HG03103 (cell line): ENCODE results near the gene TRAPPC6A.
A peak's percentile ranks its signal among the peaks of the same experiment; 100 is the strongest.

Experiments used
- ATAC-seq: cut with Tn5 transposase; IDR thresholded peaks from one replicate; pipeline ENCODE4 v1.9.1; 2021; ENCODE audit warnings: low read depth; ENCODE audit not compliant: unreplicated experiment

The TRAPPC6A gene

GRCh38 chr19:45150180-45150579 is 27.9 kb downstream of the TRAPPC6A start:
- ATAC-seq = no peak

DNA sequence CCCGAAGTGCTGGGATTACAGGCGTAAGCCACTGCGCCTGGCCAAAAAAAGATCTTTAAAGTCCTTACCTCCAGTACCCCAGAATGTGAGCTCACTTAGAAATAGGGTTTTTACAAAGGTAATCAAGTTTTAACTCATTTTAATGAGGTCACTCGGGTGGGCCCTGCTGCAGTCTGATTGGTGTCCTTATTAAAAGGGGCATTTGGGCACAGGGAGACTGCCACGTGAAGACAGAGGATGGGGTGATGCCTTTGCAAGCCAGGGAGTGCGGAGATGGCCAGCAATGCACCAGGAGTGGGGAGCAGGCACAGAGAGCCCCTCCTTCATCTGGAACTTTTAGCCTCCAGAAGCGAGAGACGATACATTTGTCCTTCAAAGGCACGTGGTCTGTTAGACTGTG is 28.9 kb downstream of the TRAPPC6A start:
- no peak for ATAC-seq

- no peak for ATAC-seq
Measured at GRCh38 chr19:45147835-45148676, 30.0 kb downstream of the TRAPPC6A start.

- ATAC-seq = no peak
Measured at GRCh38 chr19:45146741-45147205, 31.3 kb downstream of the TRAPPC6A start.

- ATAC-seq = no peak
Measured at GRCh38 chr19:45146251-45146650, 31.8 kb downstream of the TRAPPC6A start.

DNA sequence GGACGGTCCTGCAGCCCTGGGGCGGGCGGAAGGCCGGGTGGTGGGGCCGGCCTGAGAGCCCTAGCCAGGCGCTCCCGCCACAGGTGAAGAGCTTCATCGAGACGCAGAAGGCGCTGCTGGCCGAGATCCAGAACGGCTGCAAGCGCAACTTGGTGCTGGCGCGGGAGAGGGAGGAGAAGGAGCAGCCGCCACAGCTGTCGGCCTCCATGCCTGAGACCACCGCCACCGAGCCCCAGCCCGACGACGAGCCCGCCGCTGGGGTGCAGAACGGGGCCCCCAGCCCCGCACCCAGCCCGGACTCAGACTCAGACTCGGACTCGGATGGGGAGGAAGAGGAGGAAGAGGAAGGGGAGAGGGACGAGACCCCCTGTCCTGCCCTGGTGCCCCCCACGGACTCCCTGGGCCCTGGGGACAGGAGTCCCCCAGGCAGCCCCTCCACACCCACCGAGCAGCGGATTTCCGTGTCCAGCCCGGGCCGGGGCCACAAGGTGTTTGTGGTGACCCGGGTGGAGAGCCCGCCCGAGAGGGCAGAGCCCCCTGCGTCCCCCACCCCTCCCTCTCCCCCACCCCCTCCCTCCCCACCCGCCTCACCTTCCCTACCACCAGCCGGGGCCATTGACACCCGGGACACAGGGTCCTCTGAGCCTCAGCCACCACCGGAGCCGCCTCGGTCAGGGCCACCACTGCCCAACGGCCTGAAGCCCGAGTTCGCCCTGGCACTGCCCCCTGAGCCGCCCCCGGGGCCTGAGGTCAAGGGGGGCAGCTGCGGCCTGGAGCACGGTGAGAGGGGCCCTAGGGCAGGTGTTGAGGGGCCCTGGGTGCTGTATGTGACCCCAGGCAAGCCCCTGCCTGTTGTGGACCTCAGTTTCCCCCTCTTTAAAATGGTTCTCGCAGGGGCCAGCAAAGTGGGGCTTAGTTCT is 32.5 kb downstream of the TRAPPC6A start:
- no peak for ATAC-seq

DNA sequence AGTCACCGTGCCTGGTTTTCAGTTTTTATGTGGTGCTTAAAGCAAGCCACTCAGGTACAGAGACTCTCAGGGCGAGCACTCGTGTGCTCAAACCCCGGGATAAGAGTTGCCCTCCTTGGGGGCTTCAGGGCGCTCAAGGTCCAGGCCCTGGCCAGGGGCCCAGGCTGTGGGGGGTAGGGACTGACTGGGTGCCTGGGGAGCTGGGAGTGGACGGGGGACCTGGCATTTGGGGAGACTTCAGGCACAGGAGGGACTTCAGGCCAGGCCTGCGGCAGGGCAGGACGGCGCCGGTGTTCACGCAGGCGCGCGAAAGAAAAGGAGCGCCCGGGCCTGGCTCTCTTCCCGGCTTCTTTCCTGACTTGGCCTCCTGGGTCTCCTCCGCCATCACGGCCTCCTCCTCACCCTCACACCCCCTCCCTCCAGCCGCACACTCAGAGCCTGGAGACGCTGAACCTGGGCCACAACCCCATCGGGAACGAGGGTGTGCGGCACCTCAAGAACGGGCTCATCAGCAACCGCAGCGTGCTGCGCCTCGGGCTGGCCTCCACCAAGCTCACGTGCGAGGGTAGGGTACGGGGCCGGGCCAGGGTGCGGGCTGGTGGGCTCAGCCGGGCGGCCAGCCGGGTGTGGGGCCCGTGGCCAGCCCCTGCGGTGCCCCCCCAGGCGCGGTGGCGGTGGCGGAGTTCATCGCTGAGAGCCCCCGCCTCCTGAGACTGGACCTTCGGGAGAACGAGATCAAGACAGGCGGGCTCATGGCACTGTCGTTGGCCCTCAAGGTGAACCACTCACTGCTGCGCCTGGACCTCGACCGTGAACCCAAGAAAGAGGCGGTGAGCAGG is 33.4 kb downstream of the TRAPPC6A start:
- no peak for ATAC-seq

- no peak for ATAC-seq
Measured at GRCh38 chr19:45142726-45143110, 35.3 kb downstream of the TRAPPC6A start.

- no peak for ATAC-seq
Measured at GRCh38 chr19:45142016-45142725, 35.9 kb downstream of the TRAPPC6A start.

DNA sequence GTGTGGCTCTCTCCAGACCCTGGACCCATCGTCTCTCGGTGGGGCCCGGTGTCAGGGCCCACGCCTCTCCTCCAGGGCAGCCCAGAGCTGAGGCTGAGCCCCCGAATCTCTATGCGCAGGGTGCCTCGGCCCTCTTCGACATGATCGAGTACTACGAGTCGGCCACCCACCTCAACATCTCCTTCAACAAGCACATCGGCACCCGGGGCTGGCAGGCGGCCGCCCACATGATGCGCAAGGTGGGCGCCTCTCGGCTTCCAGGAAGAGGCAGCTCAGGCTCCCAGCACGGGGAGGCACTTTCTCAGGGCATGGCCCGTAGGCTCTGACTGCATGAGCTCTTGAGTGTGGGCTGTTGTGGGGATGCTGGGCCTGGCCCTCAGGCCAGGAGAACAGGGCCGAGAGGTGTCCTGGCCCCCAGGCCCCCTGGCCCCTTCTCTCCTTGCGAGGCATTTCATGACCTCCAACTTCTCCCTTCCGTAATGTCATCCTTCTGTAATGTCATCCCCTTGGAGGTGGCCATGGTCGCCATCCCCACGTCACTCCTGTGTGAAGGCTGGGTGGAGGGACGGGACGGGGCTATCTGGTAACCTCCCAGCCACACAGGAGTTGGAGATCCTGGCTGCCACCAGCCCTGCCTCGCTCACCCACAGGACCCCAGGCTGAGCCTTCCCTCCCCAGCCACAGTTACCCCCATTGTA is 36.7 kb downstream of the TRAPPC6A start:
- ATAC-seq = no peak

DNA sequence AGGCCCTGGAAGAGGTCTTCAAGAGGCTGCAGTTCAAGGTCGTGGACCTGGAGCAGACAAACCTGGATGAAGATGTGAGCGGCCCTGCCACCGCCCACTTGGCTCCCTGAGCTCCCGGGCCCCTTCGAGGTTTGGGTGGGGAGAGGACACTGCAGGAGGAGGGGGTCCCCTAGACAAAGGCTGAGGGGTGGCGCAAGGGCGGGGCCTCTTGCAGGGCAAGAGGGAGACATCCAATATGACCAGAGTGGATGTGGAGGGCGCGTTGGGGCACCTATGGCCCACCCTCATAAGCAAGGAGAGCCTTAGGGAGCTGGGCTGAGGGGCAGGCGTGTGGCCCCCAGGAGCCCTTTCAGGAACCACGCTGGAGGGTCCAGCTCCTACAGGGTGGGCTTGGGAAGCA is 37.5 kb downstream of the TRAPPC6A start:
- no peak for ATAC-seq

- ATAC-seq = no peak
Measured at GRCh38 chr19:45140144-45140503, 37.9 kb downstream of the TRAPPC6A start.

DNA sequence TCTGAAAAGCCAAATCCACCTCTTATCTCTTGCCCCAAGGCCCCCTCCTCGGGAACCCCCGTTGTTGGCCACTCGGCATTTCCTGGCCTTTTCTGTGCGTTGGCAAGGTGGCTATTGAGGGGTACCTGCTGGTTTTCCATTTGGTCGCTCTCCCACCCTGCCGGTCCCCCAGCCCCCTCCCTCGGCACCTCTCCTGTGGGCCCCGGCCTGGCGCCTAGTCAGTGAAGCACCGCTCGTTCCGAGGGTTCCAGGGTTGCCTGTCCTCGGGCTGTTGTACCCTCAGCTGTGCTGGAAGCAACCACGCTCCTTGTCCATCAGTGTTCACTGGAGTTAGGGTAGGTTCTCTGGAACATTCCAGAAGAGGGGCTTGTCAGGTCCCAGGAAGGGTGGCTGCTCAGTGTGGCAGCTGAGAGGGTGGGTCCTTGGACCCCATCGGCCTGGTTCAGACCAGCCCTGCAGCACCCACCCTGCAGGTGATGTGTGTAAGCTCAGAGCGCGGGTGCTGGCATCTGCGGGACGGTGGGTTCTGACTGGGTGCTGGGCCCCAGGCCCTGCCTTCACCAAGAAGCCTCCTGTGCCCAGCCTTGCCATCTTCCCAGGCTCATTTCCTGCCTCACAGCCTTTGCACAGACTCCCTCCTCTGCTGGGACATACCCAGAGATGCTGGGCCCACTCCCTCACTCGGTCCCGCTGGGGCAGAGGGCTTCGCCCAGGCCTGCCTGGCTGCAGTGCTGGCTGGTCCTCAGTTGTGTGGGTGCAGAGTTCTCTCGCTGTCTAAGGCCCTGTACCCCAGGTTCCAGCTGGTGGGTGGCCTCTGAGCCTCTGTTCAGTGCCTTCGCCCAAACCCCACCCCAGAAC is 38.5 kb downstream of the TRAPPC6A start:
- ATAC-seq = no peak

DNA sequence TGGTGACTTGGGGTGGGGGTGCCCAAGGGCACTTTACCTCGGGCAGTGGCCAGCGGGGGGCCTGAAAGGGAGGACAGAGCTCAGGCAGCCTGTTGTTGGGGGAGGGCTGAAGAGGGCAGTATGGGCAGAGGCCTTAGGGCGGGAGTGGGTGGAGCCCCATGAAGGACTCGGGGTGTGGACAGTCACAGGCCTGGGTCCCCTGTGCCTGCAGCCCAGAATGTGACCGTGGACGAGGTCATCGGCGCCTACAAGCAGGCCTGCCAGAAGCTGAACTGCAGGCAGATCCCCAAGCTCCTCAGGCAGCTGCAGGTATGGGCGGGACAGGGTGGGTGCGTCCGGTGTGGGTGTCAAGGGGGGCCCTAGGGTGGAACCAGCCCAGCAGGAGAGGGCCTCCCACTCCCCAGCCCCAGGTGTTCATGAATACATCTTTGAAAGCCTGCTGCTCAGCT is 39.7 kb downstream of the TRAPPC6A start:
- ATAC-seq = no peak

GRCh38 chr19:45137179-45137761 is 40.8 kb downstream of the TRAPPC6A start:
- peak; percentile 67 for ATAC-seq

DNA sequence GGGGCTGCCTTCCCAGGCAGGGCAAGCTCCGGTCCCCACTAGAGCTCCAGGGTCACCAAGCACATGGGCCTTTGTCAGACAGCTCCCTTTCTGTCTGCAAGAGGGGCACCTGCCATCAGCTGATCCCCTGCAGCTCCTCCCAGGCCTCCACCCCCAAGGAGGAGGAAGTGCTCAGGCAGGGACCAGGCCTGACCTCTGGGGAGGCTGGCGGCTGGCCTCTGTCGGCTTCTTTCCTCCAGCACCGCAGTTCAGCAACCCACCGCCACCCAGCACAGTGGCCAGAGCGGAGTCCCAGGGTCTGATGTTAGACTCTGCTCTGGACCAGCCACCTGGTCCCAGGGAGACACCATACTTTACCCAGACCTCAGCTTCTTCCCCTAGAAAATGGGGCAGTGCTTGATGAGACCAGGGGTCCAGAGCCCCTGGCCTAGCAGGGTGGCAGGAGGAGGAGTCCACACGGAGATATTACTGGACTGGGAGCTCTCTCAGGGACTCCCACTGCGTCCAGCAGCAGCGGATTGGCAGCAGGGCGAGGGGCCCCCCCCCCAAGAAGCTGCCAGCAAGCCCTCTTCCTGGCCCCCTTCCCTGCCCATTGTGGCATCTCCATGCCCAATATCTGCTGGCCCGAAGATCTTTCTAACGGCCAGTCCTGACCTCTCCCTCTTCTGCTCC is 41.4 kb downstream of the TRAPPC6A start:
- no peak for ATAC-seq

GRCh38 chr19:45135176-45135885 is 42.7 kb downstream of the TRAPPC6A start:
- no peak for ATAC-seq
